ENCODE data around the gene OR2AG2.

OR2AG2 gene

GRCh38 chr11:6745465-6746015 is 26.2 kb downstream of the OR2AG2 start:
- no peak overlapping the region for H3K4me3 ChIP-seq (ENCODE audit: low read depth, low read length)
- no peak for DNase-seq (ENCODE audit: low read depth)
- in situ Hi-C loops (cut with HindIII; ENCODE audit: low sequenced_read_pairs): no loop called here
- TF ChIP-seq, protein P1, sequence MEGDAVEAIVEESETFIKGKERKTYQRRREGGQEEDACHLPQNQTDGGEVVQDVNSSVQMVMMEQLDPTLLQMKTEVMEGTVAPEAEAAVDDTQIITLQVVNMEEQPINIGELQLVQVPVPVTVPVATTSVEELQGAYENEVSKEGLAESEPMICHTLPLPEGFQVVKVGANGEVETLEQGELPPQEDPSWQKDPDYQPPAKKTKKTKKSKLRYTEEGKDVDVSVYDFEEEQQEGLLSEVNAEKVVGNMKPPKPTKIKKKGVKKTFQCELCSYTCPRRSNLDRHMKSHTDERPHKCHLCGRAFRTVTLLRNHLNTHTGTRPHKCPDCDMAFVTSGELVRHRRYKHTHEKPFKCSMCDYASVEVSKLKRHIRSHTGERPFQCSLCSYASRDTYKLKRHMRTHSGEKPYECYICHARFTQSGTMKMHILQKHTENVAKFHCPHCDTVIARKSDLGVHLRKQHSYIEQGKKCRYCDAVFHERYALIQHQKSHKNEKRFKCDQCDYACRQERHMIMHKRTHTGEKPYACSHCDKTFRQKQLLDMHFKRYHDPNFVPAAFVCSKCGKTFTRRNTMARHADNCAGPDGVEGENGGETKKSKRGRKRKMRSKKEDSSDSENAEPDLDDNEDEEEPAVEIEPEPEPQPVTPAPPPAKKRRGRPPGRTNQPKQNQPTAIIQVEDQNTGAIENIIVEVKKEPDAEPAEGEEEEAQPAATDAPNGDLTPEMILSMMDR (IDR thresholded peaks at IDR 0.05; ENCODE audit: low read depth, low read length, missing control alignments): no peak

DNA sequence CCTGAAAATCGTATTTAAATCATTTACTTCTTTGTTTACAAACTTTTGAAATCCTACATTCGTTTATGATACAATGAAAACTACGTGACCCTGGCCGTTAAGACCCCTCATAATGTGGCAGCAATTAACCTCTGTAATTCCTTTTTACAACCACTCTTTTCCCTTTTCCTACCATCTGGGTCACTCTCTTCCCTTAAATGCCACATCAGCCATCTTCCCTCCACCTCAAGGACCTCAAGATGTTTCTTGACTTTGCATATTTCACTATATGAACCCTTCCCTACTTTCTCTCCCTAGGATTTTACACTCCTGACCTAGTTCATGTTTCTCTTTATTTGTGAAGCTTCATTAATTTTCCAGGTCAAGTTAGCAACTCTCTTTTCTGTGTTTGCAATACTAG is 26.8 kb downstream of the OR2AG2 start:
- no peak overlapping the region for H3K4me3 ChIP-seq (ENCODE audit: low read depth, low read length)
- in situ Hi-C loops (cut with HindIII; ENCODE audit: low sequenced_read_pairs): no loop called here

DNA sequence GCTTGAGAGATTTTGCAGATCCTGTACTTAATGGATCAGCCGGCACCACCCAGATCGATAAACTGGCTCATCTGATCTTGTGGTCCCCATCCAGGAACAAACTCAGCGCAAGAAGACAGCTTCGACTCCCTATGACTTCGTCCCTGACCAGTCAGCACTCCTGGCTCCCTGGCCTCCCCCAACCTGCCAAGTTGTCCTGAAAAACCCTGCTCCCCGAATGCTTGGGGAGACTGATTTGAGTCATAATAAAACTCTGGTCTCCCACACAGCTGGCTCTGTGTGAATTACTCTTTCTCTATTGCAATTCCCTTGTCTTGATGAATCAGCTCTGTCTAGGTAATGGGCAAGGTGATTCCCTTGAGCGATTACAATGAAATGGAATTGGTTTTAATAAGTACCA is 29.5 kb downstream of the OR2AG2 start:
- TF ChIP-seq, protein P1 (IDR thresholded peaks at IDR 0.05; ENCODE audit: low read depth, low read length, missing control alignments): no peak
- in situ Hi-C loops (cut with HindIII; ENCODE audit: low sequenced_read_pairs): no loop called here
- no peak for DNase-seq (ENCODE audit: low read depth)
- no peak overlapping the region for H3K4me3 ChIP-seq (ENCODE audit: low read depth, low read length)

More for the DNA sequence above, 26.8 kb downstream of the OR2AG2 start:
- DNase-seq (ENCODE audit: low read depth): no peak
- TF ChIP-seq, protein P1 (IDR thresholded peaks at IDR 0.05; ENCODE audit: low read depth, low read length, missing control alignments): no peak

- no peak overlapping the region for H3K4me3 ChIP-seq (ENCODE audit: low read depth, low read length)
- TF ChIP-seq, protein P1 (IDR thresholded peaks at IDR 0.05; ENCODE audit: low read depth, low read length, missing control alignments): no peak
- DNase-seq (ENCODE audit: low read depth): no peak
- in situ Hi-C loops (cut with HindIII; ENCODE audit: low sequenced_read_pairs): no loop called here
These were observed 33.2 kb downstream of the OR2AG2 start for GRCh38 chr11:6738590-6738989.

DNA sequence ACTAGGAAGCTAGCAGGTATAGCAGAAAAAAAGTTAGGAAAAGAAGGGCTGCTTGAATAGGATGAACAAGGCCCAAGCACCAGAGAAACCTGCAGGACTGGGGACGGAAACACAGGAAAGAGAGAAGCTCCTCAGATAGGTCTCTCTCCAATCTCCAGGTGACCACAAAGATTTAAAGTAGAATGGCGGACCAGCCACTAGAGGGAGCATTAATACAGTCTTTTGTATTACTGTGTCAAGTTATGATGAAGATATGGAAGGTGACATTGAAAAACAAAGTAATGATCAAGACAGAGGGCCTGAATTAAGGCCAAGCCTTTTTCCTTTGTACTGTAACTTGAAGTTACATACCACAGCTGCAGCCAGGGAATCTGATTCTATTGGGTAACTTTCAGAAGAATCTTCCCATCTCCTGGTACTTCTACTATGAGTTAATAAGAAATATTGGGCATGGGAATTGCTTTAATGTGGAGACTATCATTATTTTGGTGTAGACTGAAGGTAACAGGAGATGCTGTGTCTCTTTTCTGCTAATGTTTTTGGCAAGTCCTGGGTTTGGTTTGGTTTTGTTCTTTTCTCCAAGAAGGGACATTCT is 33.8 kb downstream of the OR2AG2 start:
- no peak overlapping the region for H3K4me3 ChIP-seq (ENCODE audit: low read depth, low read length)
- DNase-seq (ENCODE audit: low read depth): no peak
- in situ Hi-C loops (cut with HindIII; ENCODE audit: low sequenced_read_pairs): no loop called here
- TF ChIP-seq, protein P1 (IDR thresholded peaks at IDR 0.05; ENCODE audit: low read depth, low read length, missing control alignments): peak; percentile 58

GRCh38 chr11:6736495-6737121 is 35.2 kb downstream of the OR2AG2 start:
- H3K4me3 ChIP-seq (ENCODE audit: low read depth, low read length): no peak overlapping the region
- DNase-seq (ENCODE audit: low read depth): no peak
- in situ Hi-C loops (cut with HindIII; ENCODE audit: low sequenced_read_pairs): no loop called here
- TF ChIP-seq, protein P1 (IDR thresholded peaks at IDR 0.05; ENCODE audit: low read depth, low read length, missing control alignments): no peak

All from astrocyte of the cerebellum (primary cell).